Activated CD8-positive, alpha-beta memory T cell treated with anti-CD3 and anti-CD28 coated beads for 36 hours (primary cell): ENCODE results near the gene INMT. TPM values are rescaled to one million over a fixed set of nuclear protein-coding genes. Genes with fewer than 3 reads are reported as not detected.
"Not testable (repeated sequence)": the region's sequence is repeated elsewhere in the genome, so short reads cannot be mapped to it uniquely, and the experiment has no call there.

ENCODE experiments used
- CTCF ChIA-PET: fragments of 350-600 bp; sonication (Branson Sonifier 250); formaldehyde crosslinking; loops from one replicate; lab custom pipeline; 2021; ENCODE audit warnings: antibody characterized with exemption; lab: Charles Lee
- POLR2A ChIA-PET: fragments of 350-600 bp; sonication (Branson Sonifier 250); formaldehyde crosslinking; loops from one replicate; lab custom pipeline; 2021; ENCODE audit warnings: antibody characterized with exemption; lab: Charles Lee
- total RNA-seq, 2 experiments: library from RNA; stranded (reverse); gene quantifications; one replicate each; pipeline ENCODE4 v1.2.3, GENCODE V29; 2021

The INMT gene
- not detected for total RNA-seq

- POLR2A ChIA-PET: no interaction called here
- CTCF ChIA-PET: interaction anchor here (1.2 kb wide), 1 partner anchor 10 kb away, joined by 3 read pairs; no protein-coding TSS in a partner anchor
Measured at GRCh38 chr7:30751696-30752273, at the start of gene INMT. INMT (plus strand) TSS chr7:30752135; CDS start chr7:30752151, 16 bp downstream.

- ChIA-PET CTCF (interaction anchor here (1.1 to 1.3 kb wide), 4 partner anchors 9 to 37 kb away, joined by 3 to 6 read pairs (median 4); no protein-coding TSS in a partner anchor), POLR2A (no interaction called here)
Measured at GRCh38 chr7:30702200-30702599, 49.7 kb upstream of the INMT start.

- POLR2A ChIA-PET: no interaction called here
- CTCF ChIA-PET: interaction anchor here (1.2 kb wide), 1 partner anchor 36 kb away, joined by 4 read pairs; no protein-coding TSS in a partner anchor
Measured at GRCh38 chr7:30703756-30704155, 48.2 kb upstream of the INMT start.

- ChIA-PET CTCF (interaction anchor here (0.6 to 1.1 kb wide), 2 partner anchors 21 to 35 kb away, joined by 3 to 4 read pairs; no protein-coding TSS in a partner anchor), POLR2A (no interaction called here)
Measured at GRCh38 chr7:30705008-30705407, 46.9 kb upstream of the INMT start.

GRCh38 chr7:30705596-30705995, 46.3 kb upstream of the INMT start:
- POLR2A ChIA-PET: no interaction called here
- CTCF ChIA-PET: interaction anchor here (0.6 to 1.1 kb wide), 2 partner anchors 21 to 34 kb away, joined by 3 to 4 read pairs; no protein-coding TSS in a partner anchor

GRCh38 chr7:30706316-30706715, 45.6 kb upstream of the INMT start:
- CTCF ChIA-PET: no interaction called here
- POLR2A ChIA-PET: no interaction called here

- POLR2A ChIA-PET: no interaction called here
- CTCF ChIA-PET: no interaction called here
Measured at GRCh38 chr7:30706908-30707307, 45.0 kb upstream of the INMT start.

- CTCF ChIA-PET: interaction anchor here (0.7 kb wide), 1 partner anchor 32 kb away, joined by 3 read pairs; no protein-coding TSS in a partner anchor
- POLR2A ChIA-PET: no interaction called here
Measured at GRCh38 chr7:30707391-30708357, 44.3 kb upstream of the INMT start.

GRCh38 chr7:30708412-30708811, 43.5 kb upstream of the INMT start:
- POLR2A ChIA-PET: no interaction called here

GRCh38 chr7:30708983-30709382, 43.0 kb upstream of the INMT start:
- ChIA-PET POLR2A (no interaction called here), CTCF (interaction anchor here (1.0 kb wide), 1 partner anchor 24 kb away, joined by 3 read pairs; no protein-coding TSS in a partner anchor)

More at GRCh38 chr7:30708412-30708811, 43.5 kb upstream of the INMT start:
- CTCF ChIA-PET: interaction anchor here (0.7 kb wide), 1 partner anchor 32 kb away, joined by 3 read pairs; no protein-coding TSS in a partner anchor

- CTCF ChIA-PET: interaction anchor here (1.0 kb wide), 1 partner anchor 24 kb away, joined by 3 read pairs; no protein-coding TSS in a partner anchor
- POLR2A ChIA-PET: no interaction called here
Measured at GRCh38 chr7:30709549-30709948, 42.4 kb upstream of the INMT start.

GRCh38 chr7:30710669-30711068, 41.3 kb upstream of the INMT start:
- CTCF ChIA-PET: no interaction called here
- POLR2A ChIA-PET: interaction anchor here (0.6 kb wide), 1 partner anchor 35 kb away, joined by 5 read pairs; no protein-coding TSS in a partner anchor

GRCh38 chr7:30713392-30713791, 38.5 kb upstream of the INMT start:
- ChIA-PET CTCF (no interaction called here), POLR2A (no interaction called here)

- POLR2A ChIA-PET: no interaction called here
- CTCF ChIA-PET: no interaction called here
Measured at GRCh38 chr7:30714129-30714528, 37.8 kb upstream of the INMT start.

- CTCF ChIA-PET: no interaction called here
- POLR2A ChIA-PET: no interaction called here
Measured at GRCh38 chr7:30717181-30717580, 34.8 kb upstream of the INMT start.

GRCh38 chr7:30719434-30719833, 32.5 kb upstream of the INMT start:
- CTCF ChIA-PET, POLR2A ChIA-PET: not testable (repeated sequence)

GRCh38 chr7:30721211-30721610, 30.7 kb upstream of the INMT start:
- POLR2A ChIA-PET: no interaction called here
- CTCF ChIA-PET: no interaction called here

- ChIA-PET POLR2A (no interaction called here), CTCF (no interaction called here)
Measured at GRCh38 chr7:30722187-30722586, 29.7 kb upstream of the INMT start.

- CTCF ChIA-PET: interaction anchor here (0.6 to 0.9 kb wide), 2 partner anchors 17 to 49 kb away, joined by 3 read pairs; no protein-coding TSS in a partner anchor
- POLR2A ChIA-PET: no interaction called here
Measured at GRCh38 chr7:30722671-30723070, 29.3 kb upstream of the INMT start.

GRCh38 chr7:30723776-30724175, 28.2 kb upstream of the INMT start:
- ChIA-PET POLR2A (no interaction called here), CTCF (no interaction called here)
